OCI-LY7 (cell line): Measurements from ENCODE around the gene S100PBP. TPM values are rescaled to one million over a fixed set of nuclear protein-coding genes. Genes with fewer than 3 reads are reported as not detected.

Experiments
- BruUV-seq: library from RNA; stranded (reverse); fragments of 400-500 nt; replicated peaks from 2 replicates; lab custom pipeline; 2021; lab: Mats Ljungman, UMichigan
- CTCF ChIA-PET: fragments of 300-600 bp; sonication (Branson Sonifier 250); formaldehyde crosslinking; loops from one replicate; lab custom pipeline; 2022; ENCODE audit warnings: antibody characterized with exemption; ENCODE audit not compliant: unreplicated experiment; lab: Charles Lee
- POLR2A ChIA-PET: fragments of 300-600 bp; sonication (Branson Sonifier 250); formaldehyde crosslinking; loops from one replicate; lab custom pipeline; 2022; ENCODE audit warnings: antibody characterized with exemption; lab: Charles Lee
- DNase-seq: peaks from one replicate; pipeline ENCODE4 v3.0.0-alpha.2; 2015; ENCODE audit warnings: low spot score
- H2AFZ ChIP-seq: fragments of 200-600 bp; sonication (generic), shearing (Covaris generic); 2 replicates; pipeline ENCODE4 v1.6.1; 2014; ENCODE audit warnings: mild to moderate bottlenecking, antibody characterized with exemption, low read length, moderate library complexity
- H3K27ac ChIP-seq: fragments of 200-600 bp; sonication (generic); 2 replicates; pipeline ENCODE4 v1.5.1; 2014; ENCODE audit warnings: mixed run types, low read depth, mild to moderate bottlenecking, moderate library complexity, low read length, inconsistent platforms; ENCODE audit not compliant: poor library complexity, severe bottlenecking
- H3K36me3 ChIP-seq: fragments of 200-600 bp; sonication (generic); 2 replicates; pipeline ENCODE4 v1.6.1; 2014; ENCODE audit warnings: mild to moderate bottlenecking, antibody characterized with exemption, low read length, moderate library complexity, mixed read lengths; ENCODE audit not compliant: insufficient read depth
- H3K4me1 ChIP-seq: fragments of 200-600 bp; sonication (generic); 2 replicates; pipeline ENCODE4 v1.5.1; 2014; ENCODE audit warnings: mild to moderate bottlenecking, low read length; ENCODE audit not compliant: insufficient read depth, poor library complexity, severe bottlenecking
- H3K4me2 ChIP-seq: fragments of 200-600 bp; sonication (generic); 2 replicates; pipeline ENCODE4 v1.6.1; 2014; ENCODE audit warnings: mild to moderate bottlenecking, low read length
- H3K4me3 ChIP-seq: fragments of 200-600 bp; sonication (generic); 2 replicates; pipeline ENCODE4 v1.5.1; 2014; ENCODE audit warnings: mild to moderate bottlenecking, low read depth, low read length; ENCODE audit not compliant: poor library complexity, severe bottlenecking
- H3K79me2 ChIP-seq: fragments of 200-600 bp; sonication (generic); 2 replicates; pipeline ENCODE4 v1.6.1; 2016; ENCODE audit warnings: low read depth, mild to moderate bottlenecking, low read length, moderate library complexity, mixed read lengths; ENCODE audit not compliant: insufficient read depth
- H3K9me2 ChIP-seq: fragments of 200-600 bp; sonication (generic); 2 replicates; pipeline ENCODE4 v1.6.1; 2016; ENCODE audit warnings: mild to moderate bottlenecking, low read length, mixed read lengths; ENCODE audit not compliant: insufficient read depth
- H3K9me3 ChIP-seq: fragments of 200-600 bp; sonication (generic); 2 replicates; pipeline ENCODE4 v1.6.1; 2014; ENCODE audit warnings: mild to moderate bottlenecking, mixed run types, low read length, mixed read lengths
- H4K20me1 ChIP-seq: fragments of 200-600 bp; sonication (generic); 2 replicates; pipeline ENCODE4 v1.6.1; 2014; ENCODE audit warnings: mild to moderate bottlenecking, antibody characterized with exemption, low read length, moderate library complexity, mixed read lengths; ENCODE audit not compliant: insufficient read depth
- EZH2phosphoT487 ChIP-seq: fragments of 200-600 bp; sonication (generic); IDR thresholded peaks from 2 replicates; pipeline ENCODE4 v1.6.1; 2018; ENCODE audit warnings: low read depth, borderline replicate concordance, mild to moderate bottlenecking, mixed run types, antibody characterized with exemption, low read length, moderate library complexity, mixed read lengths
- intact Hi-C: fragments of 100-400 bp; cut with micrococcal nuclease; formaldehyde crosslinking; loops from one replicate; pipeline ENCODE4 v1.10.0; 2022; ENCODE audit not compliant: unreplicated experiment
- total RNA-seq, 2 experiments: library from RNA; depleted of rRNA in 1 of 2; stranded (reverse); fragments of >200 nt in 1 of 2; shearing (Covaris generic) in 1 of 2; gene quantifications; 2 replicates each; pipeline ENCODE4 v1.2.3, GENCODE V29; 2014 to 2022
- TF ChIP-seq, protein P1 (sequence below): fragments of 200-600 bp; sonication (generic); conservative IDR thresholded peaks from 2 replicates; pipeline ENCODE4 v1.5.1; 2014; ENCODE audit warnings: mild to moderate bottlenecking, antibody characterized with exemption, low read length, moderate library complexity, mixed read lengths

Gene S100PBP
- total RNA-seq, 2 experiments from 2014 or later: 72.1 to 136 TPM

- ChIA-PET POLR2A (interaction anchor here (0.5 kb wide), 1 partner anchor 112 kb away, joined by 3 read pairs; no protein-coding TSS in a partner anchor), CTCF (no interaction called here)
- Histone ChIP-seq H3K4me3 (no peak overlapping the region), H3K79me2 (no peaks in the 10 kb centered on the region), H4K20me1 (no peaks in the 10 kb centered on the region), H3K4me1 (no peaks in the 10 kb centered on the region), H2AFZ (no peak overlapping the region), H3K4me2 (no peak overlapping the region), H3K36me3 (no peaks in the 10 kb centered on the region), H3K27ac (no peak overlapping the region), H3K9me2 (no peaks in the 10 kb centered on the region), H3K9me3 (no peaks in the 10 kb centered on the region)
- no TSS peak for BruUV-seq
- intact Hi-C loops: no loop called here
- TF ChIP-seq, protein P1, sequence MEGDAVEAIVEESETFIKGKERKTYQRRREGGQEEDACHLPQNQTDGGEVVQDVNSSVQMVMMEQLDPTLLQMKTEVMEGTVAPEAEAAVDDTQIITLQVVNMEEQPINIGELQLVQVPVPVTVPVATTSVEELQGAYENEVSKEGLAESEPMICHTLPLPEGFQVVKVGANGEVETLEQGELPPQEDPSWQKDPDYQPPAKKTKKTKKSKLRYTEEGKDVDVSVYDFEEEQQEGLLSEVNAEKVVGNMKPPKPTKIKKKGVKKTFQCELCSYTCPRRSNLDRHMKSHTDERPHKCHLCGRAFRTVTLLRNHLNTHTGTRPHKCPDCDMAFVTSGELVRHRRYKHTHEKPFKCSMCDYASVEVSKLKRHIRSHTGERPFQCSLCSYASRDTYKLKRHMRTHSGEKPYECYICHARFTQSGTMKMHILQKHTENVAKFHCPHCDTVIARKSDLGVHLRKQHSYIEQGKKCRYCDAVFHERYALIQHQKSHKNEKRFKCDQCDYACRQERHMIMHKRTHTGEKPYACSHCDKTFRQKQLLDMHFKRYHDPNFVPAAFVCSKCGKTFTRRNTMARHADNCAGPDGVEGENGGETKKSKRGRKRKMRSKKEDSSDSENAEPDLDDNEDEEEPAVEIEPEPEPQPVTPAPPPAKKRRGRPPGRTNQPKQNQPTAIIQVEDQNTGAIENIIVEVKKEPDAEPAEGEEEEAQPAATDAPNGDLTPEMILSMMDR: 0 out of 2 replicates have a peak, but pooled peaks have one; percentile 16
- no peak for TF ChIP-seq EZH2phosphoT487
- DNase-seq: no peak
Measured at GRCh38 chr1:32886828-32887414, 69.5 kb downstream of the S100PBP start.

- Histone ChIP-seq H3K4me1 (peaks cover 2% of the 10 kb centered on the region), H3K4me3 (no peak overlapping the region), H3K79me2 (no peaks in the 10 kb centered on the region), H3K27ac (no peak overlapping the region), H3K9me3 (no peaks in the 10 kb centered on the region), H3K9me2 (no peaks in the 10 kb centered on the region), H4K20me1 (no peaks in the 10 kb centered on the region), H3K36me3 (no peaks in the 10 kb centered on the region), H3K4me2 (no peak overlapping the region), H2AFZ (no peak overlapping the region)
- TF ChIP-seq, protein P1: no peak
- TF ChIP-seq EZH2phosphoT487: no peak
- DNase-seq: no peak
- ChIA-PET POLR2A (no interaction called here), CTCF (no interaction called here)
- no TSS peak for BruUV-seq
- intact Hi-C loops: no loop called here
Measured at GRCh38 chr1:32887623-32888022, 70.2 kb downstream of the S100PBP start.

DNA sequence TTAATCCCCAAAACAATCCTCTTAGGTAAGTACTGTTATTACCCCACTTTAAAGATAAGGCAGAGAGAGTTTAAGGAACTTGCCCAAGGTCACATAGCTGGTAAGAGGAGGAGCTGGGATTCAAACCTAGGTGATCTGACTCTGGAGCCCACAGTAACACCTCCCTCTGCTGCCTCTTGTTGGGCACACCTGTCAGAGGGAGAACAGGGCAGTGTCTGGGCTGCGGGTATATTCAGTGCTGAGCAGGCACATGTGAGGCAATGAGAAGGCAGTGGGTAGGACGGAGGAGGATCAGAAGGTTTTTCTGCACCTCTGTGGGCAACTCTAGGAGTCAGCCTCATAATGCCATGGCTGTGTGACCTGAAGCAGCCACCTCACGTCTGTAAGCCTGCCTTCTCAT lies 70.7 kb downstream of the S100PBP start:
- Histone ChIP-seq H3K9me3 (no peaks in the 10 kb centered on the region), H3K4me2 (no peak overlapping the region), H3K36me3 (no peaks in the 10 kb centered on the region), H3K27ac (no peak overlapping the region), H3K79me2 (no peaks in the 10 kb centered on the region), H2AFZ (no peak overlapping the region), H3K4me1 (peaks cover 4% of the 10 kb centered on the region), H3K4me3 (no peak overlapping the region), H3K9me2 (no peaks in the 10 kb centered on the region), H4K20me1 (no peaks in the 10 kb centered on the region)
- ChIA-PET CTCF (no interaction called here), POLR2A (interaction anchor here (0.6 kb wide), 1 partner anchor 157 kb away, joined by 5 read pairs; no protein-coding TSS in a partner anchor)
- TF ChIP-seq, protein P1: no peak
- no peak for TF ChIP-seq EZH2phosphoT487
- no TSS peak for BruUV-seq
- intact Hi-C loops: no loop called here
- DNase-seq: no peak
